HG02870 (cell line): ENCODE results near the gene EZH2.

Experiments used
- ATAC-seq: cut with Tn5 transposase; IDR thresholded peaks from one replicate; pipeline ENCODE4 v1.9.1; 2021; ENCODE audit warnings: mild to moderate bottlenecking, moderate library complexity; ENCODE audit not compliant: unreplicated experiment

Gene EZH2

DNA sequence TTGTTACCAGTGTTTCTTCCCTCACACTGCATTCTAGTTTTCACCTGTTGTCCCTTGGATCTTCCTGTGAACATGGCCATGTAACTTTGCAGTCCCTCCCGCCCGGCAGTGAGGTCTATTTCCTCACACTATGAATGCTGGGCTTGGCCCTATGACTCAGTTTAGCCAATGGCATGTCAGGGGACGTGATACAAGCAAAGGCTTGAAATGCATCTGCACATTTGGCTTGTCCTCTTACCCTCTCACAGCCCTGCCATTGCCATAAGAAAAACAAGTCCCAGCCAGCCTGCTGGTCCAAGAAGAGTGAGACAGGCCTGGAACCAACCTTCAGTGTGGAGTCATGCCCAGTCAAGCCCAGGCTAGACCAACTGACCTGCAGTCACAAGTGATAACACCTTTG is 17.1 kb upstream of the EZH2 start:
- ATAC-seq = no peak

GRCh38 chr7:148898845-148899484 is 14.9 kb upstream of the EZH2 start:
- no peak for ATAC-seq

- no peak for ATAC-seq
These were observed 10.5 kb upstream of the EZH2 start for GRCh38 chr7:148894591-148894990.

GRCh38 chr7:148893071-148893470 is 9.0 kb upstream of the EZH2 start:
- ATAC-seq = no peak

- ATAC-seq = no peak
These were observed 4.2 kb upstream of the EZH2 start for GRCh38 chr7:148888300-148888699.

GRCh38 chr7:148886844-148887243 is 2.8 kb upstream of the EZH2 start:
- ATAC-seq = no peak

- peak; percentile 89 for ATAC-seq
These were observed 370 bp upstream of the EZH2 start for GRCh38 chr7:148884299-148885022.

GRCh38 chr7:148883266-148884048 is 634 bp downstream of the EZH2 start:
- ATAC-seq = peak; percentile 20

DNA sequence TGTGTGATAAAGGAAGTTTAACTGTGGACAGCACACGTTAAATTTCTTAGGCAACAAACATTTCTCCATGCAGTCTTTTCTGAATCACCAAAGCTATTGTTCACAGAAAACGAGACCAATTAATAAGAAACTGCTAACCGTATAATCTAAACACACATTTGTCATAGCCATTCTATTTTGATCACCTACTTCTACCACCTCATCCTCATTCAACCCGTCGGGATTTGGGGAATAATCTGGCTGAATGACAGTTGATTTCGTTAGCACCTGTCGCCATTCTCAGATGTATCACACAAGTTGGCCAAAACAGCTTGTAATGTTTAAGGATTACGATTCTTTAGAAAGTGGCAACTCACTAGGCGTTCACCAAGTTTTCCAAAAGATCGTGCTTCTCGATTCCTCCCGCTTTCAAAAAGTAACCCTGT is 1.2 kb downstream of the EZH2 start:
- ATAC-seq = no peak

GRCh38 chr7:148882192-148882591 is 1.9 kb downstream of the EZH2 start:
- ATAC-seq = no peak

- ATAC-seq = no peak
These were observed 5.8 kb downstream of the EZH2 start for GRCh38 chr7:148878317-148878716.

GRCh38 chr7:148877517-148877916 is 6.6 kb downstream of the EZH2 start:
- no peak for ATAC-seq

- no peak for ATAC-seq
These were observed 11.9 kb downstream of the EZH2 start for GRCh38 chr7:148872188-148872587.

- no peak for ATAC-seq
These were observed 12.5 kb downstream of the EZH2 start for GRCh38 chr7:148871551-148871950.

DNA sequence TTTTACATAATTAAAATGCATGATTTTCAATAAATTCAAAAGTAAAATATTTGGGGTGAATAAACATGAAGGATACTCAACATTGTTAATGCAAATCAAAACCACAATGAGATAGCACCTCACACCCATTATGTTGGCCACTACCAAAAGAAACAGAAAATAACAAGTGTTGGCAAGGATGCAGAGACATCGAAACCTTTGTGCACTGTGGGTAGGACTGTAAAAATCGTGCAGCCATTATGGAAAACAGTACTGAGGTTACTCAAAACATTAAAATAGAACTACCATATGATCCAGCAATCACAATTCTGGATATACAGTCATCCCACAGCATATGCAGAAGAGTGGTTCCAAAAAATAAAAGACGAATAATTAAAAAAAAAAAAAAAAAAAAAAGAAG is 13.1 kb downstream of the EZH2 start:
- no peak for ATAC-seq

- ATAC-seq = no peak
These were observed 15.8 kb downstream of the EZH2 start for GRCh38 chr7:148868378-148868674.

GRCh38 chr7:148867596-148868377 is 16.3 kb downstream of the EZH2 start:
- no peak for ATAC-seq

DNA sequence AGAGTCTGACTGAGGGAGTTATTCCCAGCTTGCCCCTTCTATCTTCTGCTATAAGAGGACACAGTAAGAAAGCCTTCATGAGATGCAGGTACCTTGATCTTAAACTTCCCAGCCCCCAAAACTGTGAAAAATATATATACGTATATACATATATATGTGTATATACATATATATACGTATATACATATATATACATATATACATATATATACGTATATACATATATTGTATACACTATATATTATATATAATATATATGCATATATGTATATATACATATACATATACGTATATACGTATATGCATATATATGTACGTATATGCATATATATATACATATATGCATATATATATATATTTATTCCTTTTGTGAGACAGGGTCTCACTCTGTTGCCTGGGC is 17.7 kb downstream of the EZH2 start:
- no peak for ATAC-seq

DNA sequence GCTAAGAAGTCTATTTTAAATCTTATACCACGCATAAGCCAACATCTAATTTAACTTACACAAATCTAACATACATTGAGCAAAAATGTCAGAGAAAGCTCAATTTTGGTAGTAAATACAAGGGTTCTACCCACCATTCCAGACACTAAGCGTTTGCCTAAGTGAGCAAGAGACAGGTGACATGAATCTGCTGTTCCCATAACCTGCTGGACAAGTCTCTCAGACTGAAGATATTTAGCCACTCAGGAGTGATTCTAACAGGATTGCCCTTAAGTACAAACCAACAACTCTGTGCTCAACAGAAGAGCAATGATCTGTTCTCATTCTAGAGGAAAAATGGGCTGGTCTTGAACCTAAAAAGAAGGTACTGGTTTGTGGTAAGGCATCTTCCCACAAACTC is 18.8 kb downstream of the EZH2 start:
- no peak for ATAC-seq

- ATAC-seq = no peak
These were observed 20.8 kb downstream of the EZH2 start for GRCh38 chr7:148863324-148863723.

- ATAC-seq = no peak
These were observed 21.6 kb downstream of the EZH2 start for GRCh38 chr7:148862481-148862880.
